GM19467 (cell line): ENCODE results near the gene MYO5C.
"Not testable (repeated sequence)": the region's sequence is repeated elsewhere in the genome, so short reads cannot be mapped to it uniquely, and the experiment has no call there.

Experiments used
- ATAC-seq: cut with Tn5 transposase; IDR thresholded peaks from one replicate; pipeline ENCODE4 v1.9.1; 2021; ENCODE audit warnings: mild to moderate bottlenecking, moderate library complexity; ENCODE audit not compliant: unreplicated experiment

MYO5C gene

DNA sequence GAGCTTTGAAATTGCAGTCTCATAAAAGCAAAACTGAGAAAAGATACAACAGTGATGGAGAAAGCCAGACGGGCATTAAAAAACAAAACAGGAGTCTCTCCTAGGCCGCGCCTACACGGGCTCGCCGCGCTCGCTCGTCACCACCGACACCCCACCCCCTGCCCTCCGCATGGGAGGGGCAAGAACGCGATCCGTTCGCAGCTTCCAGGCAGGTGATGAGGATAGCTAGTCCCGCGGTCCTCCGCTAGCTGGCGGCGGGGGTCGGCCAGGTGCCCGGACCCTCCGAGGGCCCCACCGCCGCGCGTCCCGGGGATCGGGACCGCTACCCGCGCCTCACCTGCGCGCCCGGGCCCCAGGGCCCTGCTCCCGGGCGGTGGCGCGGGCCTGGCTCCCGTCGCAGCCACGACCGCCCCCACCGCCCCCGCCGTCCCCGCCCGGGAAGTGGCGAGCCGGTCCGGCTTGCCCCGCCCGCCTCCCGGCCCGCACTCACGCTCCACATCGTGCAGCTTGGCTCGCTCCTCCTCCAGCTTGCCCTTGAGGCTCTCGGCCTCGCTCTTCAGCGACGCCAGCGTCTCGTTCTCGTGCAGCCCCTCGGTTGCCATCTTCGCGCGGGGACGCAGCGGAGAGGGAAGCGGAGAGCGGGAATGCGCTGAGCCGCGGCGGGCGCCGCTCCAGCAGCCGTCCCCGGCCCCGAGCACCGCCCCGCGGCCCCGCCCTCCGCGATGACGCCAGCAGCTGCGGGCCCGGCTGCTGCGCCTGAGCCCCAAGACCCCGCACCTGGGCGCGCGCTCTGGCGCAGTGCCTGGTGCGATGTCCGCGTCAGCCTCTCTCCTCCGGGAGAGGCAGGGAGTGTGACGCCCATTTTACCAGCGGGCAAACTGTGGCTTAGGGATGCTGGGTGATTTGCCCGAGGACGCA lies 116.1 kb downstream of the MYO5C start:
- ATAC-seq = peak; percentile 84

GRCh38 chr15:52178765-52179164 lies 116.8 kb downstream of the MYO5C start:
- no peak for ATAC-seq

DNA sequence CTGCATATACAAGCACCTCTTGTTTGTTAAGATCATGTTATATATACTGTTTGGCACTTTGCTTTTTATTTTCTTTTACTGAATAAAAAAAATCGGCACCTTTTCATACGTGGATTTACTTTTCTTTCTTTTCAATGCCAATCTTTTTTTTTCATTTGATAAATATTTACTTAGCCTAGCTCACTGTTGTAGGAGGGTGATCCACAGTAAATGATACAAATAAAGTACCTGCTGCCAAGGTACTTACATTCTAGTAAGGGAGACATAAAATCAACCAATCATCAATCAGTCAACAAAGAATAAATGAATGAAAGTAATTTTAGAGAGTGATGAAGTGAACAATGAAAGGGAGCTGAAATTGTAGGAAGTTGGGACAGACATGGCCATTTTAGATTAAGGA lies 122.7 kb downstream of the MYO5C start:
- no peak for ATAC-seq

DNA sequence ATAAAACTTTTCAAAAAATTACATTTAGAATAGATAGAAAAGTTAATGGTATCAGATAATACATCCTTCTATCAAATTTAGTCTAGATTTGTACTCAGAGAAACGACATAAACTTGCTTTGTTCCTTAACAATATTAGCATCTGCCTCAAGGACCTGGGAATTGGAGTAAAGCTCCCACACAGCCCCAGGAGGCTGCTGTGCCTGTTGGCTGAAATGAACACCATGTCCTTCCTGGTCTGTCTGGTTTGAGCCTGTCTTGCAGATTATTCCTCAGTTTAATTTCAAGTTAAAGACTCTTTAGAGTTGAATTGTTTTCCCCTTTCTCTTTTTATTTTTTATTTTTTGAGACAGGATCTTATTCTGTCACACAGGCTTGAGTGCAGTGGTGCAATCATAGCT lies 123.8 kb downstream of the MYO5C start:
- ATAC-seq = no peak

GRCh38 chr15:52171386-52171785 lies 124.2 kb downstream of the MYO5C start:
- ATAC-seq = no peak

- not testable (repeated sequence) for ATAC-seq
Observed at GRCh38 chr15:52170199-52170598, 125.4 kb downstream of the MYO5C start.

DNA sequence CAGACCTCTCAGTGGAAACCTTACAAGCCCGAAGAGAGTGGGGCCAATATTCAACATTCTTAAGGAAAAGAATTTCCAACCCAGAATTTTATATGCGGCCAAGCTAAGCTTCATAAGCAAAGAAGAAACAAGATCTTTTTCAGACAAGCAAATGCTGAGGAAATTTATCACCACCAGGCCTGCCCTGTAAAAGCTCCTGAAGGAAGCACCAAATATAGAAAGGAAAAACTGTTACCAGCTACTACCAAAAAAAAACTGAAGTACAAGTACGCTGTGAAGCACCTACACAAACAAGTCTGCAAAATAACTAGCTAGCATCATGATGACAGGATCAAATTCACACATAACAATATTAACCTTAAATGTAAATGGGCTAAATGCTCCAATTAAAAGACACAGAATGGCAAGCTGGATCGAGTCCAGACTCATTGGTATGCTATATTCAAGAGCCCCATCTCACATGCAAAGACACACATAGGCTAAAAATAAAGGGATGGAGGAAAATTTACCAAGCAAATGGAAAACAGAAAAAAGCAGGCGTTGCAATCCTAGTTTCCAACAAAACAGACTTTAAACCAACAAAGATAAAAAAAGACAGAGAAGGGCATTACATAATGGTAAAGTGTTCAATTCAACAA lies 130.0 kb downstream of the MYO5C start:
- ATAC-seq = not testable (repeated sequence)

DNA sequence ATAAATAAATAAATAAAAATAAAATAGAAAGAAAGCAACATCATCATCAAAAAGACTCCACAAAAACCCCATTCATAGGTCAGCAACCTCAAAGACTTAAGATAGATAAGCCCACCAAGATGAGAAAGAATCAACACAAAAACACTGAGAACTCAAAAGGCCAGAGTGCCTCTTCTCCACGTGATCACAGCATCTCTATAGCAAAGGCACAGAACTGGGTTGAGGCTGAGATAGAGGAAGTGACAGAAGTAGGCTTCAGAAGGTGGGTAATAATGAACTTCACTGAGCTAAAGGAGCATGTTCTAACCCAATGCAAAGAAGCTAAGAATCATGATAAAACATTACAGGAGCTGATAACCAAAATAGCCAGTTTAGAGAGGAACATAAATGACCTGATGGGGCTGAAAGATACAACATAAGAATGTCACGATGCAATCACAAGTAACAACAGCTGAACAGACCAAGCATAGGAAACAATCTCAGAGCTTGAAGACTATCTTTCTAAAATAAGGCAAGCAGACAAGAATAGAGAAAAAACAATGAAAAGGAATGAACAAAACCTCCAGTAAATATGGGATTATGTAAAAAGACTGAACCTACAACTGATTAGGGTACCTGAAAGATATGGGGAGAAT lies 130.9 kb downstream of the MYO5C start:
- no peak for ATAC-seq

GRCh38 chr15:52163321-52164190 lies 132.0 kb downstream of the MYO5C start:
- no peak for ATAC-seq

DNA sequence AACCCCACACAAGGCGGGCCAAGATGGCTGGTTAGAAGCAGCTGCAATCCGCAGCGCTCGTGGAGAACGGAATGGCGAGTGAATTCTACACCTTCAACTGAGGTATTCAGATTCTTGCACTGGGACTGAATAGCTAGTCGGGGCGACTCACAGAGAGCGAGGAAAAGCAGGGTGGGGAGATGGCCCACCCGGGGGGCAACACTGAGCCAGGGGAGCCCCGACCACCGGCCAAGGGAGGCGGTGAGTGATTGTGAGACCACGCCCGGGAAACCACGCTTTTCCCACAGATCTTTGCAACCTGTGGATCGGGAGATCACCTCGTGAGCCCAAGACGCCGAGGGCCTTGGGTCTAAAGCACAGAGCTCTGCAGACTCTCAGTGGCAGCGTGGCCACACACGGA lies 132.7 kb downstream of the MYO5C start:
- ATAC-seq = no peak

DNA sequence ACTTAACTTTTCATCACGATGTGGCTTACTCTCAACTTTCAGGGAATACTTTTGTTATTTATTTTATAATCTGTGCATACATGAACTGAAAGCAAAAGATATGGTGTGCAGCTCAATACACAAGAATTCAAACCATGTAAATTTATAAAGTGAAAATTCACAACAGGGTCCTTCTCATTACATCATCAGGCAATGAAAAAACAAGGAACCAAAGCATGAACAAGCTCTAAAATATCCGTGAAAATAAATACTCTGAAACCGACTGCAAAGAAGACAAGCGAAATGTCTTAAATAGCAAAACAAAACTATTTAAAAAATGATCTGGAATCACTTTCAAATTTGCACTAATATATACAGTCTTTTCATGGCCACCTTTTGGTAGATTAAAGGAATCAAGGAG lies 133.3 kb downstream of the MYO5C start:
- ATAC-seq = no peak

DNA sequence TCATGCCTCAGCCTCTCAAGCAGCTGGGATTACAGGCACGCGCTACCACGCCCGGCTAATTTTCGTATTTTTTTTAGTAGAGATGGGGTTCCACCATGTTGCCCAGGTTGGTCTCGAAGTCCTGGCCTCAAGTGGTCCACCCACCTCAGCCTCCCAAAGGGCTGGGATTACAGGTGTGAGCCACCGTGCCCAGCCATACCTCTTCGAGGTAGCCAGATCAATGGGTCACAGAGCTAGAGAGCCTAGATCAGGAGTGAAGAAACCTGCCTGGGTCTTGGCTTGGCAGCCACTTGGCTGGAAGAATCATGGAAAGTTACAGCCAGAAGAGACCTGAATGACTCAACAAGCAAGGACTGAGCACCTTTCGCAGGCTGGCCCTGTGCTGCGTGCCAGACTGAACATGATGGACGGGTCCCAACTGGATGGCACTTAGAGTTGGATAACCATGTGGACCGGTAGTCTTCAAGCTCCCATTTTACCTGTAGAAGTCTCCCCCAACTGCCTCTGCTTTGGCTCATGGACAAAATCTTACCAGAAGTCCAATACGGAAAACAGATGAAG lies 134.1 kb downstream of the MYO5C start:
- no peak for ATAC-seq

DNA sequence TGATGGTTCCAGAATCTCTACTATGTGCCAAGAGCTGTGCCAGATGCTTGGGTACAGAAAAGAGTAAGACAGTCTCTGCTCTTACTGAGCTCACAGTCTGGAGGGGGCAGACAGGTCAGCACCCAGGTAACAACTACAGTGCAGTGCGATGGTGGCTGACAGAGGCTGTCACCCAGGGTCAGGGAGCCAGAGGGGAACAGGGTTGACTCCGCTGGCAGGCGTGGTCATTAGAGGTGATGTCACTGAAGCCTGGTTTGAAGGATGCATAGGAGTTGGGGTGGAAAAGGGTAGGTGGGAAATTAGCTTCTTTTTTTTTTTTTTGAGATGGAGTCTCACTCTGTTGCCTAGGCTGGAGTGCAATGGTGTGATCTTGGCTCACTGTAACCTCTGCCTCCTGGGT lies 136.0 kb downstream of the MYO5C start:
- ATAC-seq = no peak

- no peak for ATAC-seq
Observed at GRCh38 chr15:52158084-52158765, 137.4 kb downstream of the MYO5C start.

DNA sequence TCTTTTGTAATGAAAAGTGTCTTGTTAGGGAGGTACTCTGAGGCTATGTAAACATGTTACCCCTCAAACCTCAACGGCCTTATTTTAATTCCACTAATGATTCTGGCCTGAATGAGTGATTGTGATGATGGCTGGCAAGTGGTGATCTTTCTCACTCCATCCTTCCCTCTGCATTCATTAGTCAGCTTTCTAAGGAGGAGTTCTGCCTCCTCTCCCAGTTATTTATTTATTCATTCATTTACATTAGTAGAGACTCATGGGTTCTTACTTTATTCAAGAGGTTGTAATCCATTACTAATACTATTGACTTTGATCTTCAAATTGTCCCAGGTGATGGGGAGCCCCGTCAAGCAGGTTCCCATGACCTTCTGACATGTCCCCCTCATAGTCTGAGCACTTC lies 139.7 kb downstream of the MYO5C start:
- no peak for ATAC-seq

GRCh38 chr15:52154896-52155865 lies 140.4 kb downstream of the MYO5C start:
- no peak for ATAC-seq

- no peak for ATAC-seq
Observed at GRCh38 chr15:52153900-52154895, 141.4 kb downstream of the MYO5C start.

GRCh38 chr15:52151353-52151752 lies 144.3 kb downstream of the MYO5C start:
- no peak for ATAC-seq
